Skeletal muscle cell (primary cell): Measurements from ENCODE around the gene SEC14L2.

Source experiments
- DNase-seq: peaks from one replicate; pipeline ENCODE4 v3.0.0-alpha.2; 2010; ENCODE audit warnings: low read depth
- H3K4me3 ChIP-seq: 2 replicates; pipeline ENCODE4 v1.5.1; 2011; ENCODE audit warnings: low read depth, mild to moderate bottlenecking, control low read depth, low read length, moderate library complexity

Gene SEC14L2

DNA sequence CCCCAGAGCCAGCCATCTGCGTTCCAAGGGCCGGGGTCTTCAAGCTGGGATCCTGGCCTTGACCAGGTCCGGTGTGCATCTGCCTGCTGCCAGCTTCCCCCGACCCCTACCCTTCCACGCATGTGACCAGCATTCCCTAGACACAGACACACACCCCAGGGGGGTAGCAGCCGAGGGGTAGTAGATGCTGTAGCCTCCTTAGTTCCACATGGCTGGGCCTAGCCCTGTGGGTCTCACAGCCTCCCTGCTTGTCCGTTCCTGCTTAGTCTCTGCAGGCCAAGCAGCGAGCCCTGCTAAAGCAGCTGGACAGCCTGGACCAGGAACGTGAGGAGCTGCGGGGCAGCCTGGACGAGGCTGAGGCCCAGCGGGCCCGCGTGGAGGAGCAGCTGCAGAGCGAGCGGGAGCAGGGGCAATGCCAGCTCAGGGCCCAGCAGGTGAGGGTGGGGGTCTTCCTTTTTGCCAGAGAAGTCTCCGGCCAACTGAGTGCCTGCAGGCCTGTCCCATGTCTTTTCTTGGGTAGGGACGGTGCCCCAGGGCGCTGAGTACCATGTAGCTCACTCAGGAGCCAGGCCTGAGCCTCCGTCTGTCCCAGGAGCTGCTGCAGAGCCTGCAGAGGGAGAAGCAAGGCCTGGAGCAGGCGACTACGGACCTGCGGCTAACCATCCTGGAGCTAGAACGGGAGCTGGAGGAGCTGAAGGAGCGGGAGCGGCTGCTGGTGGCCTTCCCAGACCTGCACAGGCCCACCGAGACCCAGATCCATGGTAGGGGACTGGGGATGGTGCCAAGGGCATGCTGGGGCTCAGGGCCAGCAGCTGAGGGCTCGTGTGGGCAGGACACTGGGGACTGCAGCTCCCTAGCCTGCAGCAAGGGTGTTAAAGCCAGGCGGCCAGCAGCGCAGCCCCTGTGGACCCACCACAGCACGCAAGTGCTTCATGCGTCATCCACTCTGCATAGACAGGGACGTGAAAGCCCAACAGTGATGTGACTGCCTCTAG lies 23.2 kb upstream of the SEC14L2 start:
- no peak for DNase-seq
- no peak overlapping the region for H3K4me3 ChIP-seq

GRCh38 chr22:30375312-30375849 lies 21.4 kb upstream of the SEC14L2 start:
- no peak overlapping the region for H3K4me3 ChIP-seq
- no peak for DNase-seq

DNA sequence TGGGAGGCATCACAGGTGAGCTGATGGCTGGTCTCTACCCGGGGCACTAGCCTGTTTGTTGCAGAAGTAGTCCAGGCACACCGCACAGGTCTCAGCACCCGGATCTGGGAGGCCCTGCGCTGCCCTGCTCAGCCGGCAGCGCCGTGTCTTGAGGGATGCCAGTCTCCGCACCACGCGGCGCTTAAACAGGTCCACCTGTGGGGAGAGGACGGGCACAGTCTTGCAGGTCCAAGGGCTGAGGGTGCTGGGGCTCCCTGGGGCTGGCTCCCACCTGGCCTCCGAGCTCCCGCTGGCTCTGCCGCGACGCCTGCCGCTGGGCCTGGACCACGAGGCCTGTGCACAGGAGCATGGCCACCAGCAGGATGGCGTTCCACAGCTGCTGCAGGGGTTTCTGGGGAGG lies 16.8 kb upstream of the SEC14L2 start:
- H3K4me3 ChIP-seq: no peak overlapping the region
- no peak for DNase-seq

DNA sequence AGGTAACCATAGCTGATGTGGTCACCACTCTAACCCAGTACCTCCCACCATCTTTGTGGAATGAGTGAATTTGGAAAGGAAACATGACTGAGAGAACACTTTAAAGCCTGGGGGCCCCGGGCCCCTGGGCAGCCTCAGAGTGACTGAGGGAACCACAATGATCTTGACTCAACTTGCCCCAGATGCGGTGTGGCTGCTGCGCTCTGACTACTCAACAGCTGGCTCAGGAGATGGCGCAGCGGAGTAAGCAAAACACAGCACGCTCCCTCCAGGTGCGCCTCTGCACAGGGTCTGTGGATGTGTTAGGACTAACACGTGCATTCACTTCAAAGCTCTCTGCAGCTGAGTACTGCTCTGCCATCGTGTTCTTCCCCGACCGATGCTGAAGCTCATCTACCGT lies 15.6 kb upstream of the SEC14L2 start:
- no peak overlapping the region for H3K4me3 ChIP-seq
- no peak for DNase-seq

GRCh38 chr22:30382340-30382739 lies 14.5 kb upstream of the SEC14L2 start:
- no peak for DNase-seq
- H3K4me3 ChIP-seq: no peak overlapping the region

- no peak overlapping the region for H3K4me3 ChIP-seq
- DNase-seq: no peak
These were observed 13.8 kb upstream of the SEC14L2 start for GRCh38 chr22:30383061-30383460.

- no peak for DNase-seq
- peak overlapping the region; percentile 74 for H3K4me3 ChIP-seq
These were observed 10.9 kb upstream of the SEC14L2 start for GRCh38 chr22:30385942-30386341.

- DNase-seq: no peak
- peak overlapping the region; percentile 74 for H3K4me3 ChIP-seq
These were observed 10.2 kb upstream of the SEC14L2 start for GRCh38 chr22:30386608-30386959.

GRCh38 chr22:30386960-30387827 lies 9.6 kb upstream of the SEC14L2 start, which contains the start of gene RNF215:
Gene RNF215, minus strand, starts transcription at chr22:30387411. Its CDS starts 98 bp downstream, at chr22:30387313.
- H3K4me3 ChIP-seq: peak within 1 kb of the TSS; percentile 74
- no peak for DNase-seq

DNA sequence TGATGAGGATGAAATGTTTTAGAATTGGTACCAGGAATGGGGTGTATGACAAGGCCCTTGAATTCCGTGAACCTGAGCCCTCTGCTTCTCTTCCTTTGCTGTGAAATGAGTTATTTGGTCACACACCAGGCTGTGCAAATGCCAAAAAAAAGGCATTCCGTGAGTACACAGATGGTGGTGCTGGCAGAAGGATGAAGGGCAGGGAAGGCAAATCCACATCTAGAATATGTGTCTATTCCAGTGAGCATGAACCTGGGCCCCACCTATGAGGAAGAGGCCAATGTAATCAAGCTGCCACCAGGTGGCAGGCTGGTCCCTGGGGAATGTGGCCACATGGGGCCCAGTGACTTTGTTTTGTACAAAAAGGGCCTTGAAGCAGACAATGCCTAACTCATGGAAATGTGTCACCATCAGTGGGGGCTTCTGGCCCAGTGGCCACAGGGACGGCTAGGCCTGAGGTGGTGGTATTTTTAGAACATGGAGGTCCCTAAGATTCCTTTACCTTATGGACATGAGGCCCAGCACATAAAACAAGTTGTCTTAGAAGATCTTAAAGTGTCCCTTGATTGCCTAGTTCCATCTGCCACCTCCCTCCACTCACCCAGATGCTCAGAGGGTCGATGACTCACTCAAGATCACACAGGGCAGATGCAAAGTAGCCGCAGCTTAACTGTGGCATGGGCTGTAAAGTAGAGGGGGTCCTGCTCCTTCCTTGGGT lies 5.7 kb upstream of the SEC14L2 start:
- no peak for DNase-seq

DNA sequence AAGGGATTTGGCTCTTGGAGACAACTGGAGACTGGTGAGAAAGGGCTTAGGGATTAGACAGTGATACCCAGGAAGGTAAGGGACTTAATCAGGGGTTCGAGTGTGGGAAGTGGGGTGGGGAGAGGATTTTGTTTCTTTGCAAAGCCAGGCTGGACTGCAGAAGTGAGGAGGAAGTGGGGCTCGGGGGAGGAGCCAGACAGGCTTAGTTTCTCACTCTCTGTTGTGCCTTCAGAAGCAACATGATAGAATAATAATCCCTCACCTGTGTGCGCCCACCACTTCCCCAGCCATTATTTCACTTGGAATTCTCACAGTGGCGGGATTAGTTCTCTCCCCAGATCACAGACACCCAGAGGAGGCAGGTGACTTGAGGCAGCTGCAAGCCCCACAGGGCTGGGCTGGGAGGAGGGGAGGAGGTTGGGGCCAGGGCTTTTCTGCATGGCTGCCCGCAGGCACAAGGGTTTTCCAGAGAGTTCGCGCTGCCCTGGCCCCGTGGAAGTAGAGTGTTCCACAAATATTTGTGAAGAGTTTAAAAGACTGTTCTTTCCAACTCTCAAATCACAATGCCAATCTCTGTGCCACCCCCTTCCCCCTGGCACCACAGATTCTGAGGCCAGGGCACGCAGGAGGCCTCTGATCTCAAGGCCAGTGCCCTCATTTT lies 4.0 kb upstream of the SEC14L2 start:
- H3K4me3 ChIP-seq: no peak overlapping the region
- DNase-seq: no peak

More for the DNA sequence above, 5.7 kb upstream of the SEC14L2 start:
- H3K4me3 ChIP-seq: no peak overlapping the region

DNA sequence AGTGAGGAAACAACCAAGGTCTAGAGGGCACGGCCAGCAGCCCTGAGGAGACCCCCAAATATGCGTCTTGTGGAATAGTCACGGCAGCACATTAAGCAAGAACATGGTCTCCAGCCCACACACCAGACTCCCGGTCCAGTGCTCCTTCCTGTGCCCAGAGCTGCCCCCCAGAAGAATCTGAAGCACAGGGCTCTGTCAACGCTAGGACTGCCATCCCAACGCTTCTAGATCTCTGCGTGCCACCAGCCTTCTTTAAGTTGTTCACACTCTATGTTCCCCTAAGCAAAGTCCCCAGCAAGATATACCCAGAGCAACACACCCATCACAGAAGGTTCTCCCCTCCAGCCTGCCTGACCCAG lies 3.5 kb upstream of the SEC14L2 start:
- no peak overlapping the region for H3K4me3 ChIP-seq
- DNase-seq: no peak

DNA sequence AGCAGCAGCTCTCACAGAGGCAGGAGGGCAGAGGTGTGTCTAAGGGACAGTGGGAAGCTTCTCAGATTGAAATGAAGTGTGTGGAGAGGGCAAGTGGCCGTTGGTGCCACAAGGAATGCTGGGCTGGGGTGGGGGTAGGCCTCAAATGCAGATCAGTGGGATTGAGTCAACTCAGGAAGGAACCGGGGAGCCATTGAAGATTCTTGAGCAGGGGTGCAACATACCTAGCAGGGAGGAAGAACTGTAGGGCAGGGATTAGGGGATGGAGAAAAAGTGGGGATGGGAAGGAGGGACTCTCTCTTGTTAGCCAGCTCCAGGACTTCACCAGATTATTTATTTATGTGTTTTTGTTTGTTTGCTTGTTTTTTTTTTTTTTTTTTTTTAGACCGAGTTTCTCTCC lies 2.9 kb upstream of the SEC14L2 start:
- no peak overlapping the region for H3K4me3 ChIP-seq
- no peak for DNase-seq

- no peak for DNase-seq
- H3K4me3 ChIP-seq: peak overlapping the region; percentile 82
These were observed 1.1 kb downstream of the SEC14L2 start for GRCh38 chr22:30397656-30398635.

- peak overlapping the region; percentile 82 for H3K4me3 ChIP-seq
- DNase-seq: no peak
These were observed 2.2 kb downstream of the SEC14L2 start for GRCh38 chr22:30398685-30399680.

- no peak for DNase-seq
- no peak overlapping the region for H3K4me3 ChIP-seq
These were observed 2.9 kb downstream of the SEC14L2 start for GRCh38 chr22:30399718-30400117.

DNA sequence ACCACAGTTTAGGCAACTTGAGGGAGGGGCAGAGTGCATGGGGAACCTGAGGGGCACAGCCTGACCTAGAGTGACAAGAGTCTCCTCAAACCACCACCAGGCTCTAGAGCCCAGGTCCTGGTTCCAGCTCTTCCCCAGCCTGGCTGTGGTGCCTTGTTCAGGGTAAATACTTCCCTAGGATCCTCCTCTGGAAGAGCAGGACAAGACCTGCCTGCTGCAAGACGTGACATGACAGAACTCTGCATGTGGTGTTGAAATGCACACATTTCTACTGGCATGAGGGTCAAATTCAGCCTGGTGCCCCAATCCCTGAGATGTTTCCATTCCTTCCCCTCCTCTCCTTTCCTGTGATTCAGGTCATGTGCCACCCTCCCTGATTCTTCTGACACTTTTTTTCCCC lies 3.3 kb downstream of the SEC14L2 start:
- DNase-seq: no peak
- no peak overlapping the region for H3K4me3 ChIP-seq
